Chondrocyte (in vitro differentiated cells): ENCODE measurements around the gene GSTA1. TPM values are rescaled to one million over a fixed set of nuclear protein-coding genes. Genes with fewer than 3 reads are reported as not detected.
"Not testable (repeated sequence)": the region's sequence is repeated elsewhere in the genome, so short reads cannot be mapped to it uniquely, and the experiment has no call there.

Experiments used
- DNase-seq: peaks from one replicate; pipeline ENCODE4 v3.0.0; 2021; ENCODE audit warnings: mixed read lengths, low spot score
- H3K27ac Mint-ChIP-seq: one replicate; pipeline ENCODE4 v1.8.0; 2021; ENCODE audit warnings: mild to moderate bottlenecking, moderate library complexity, mixed read lengths; ENCODE audit not compliant: unreplicated experiment
- H3K27me3 Mint-ChIP-seq: 2 replicates; pipeline ENCODE4 v1.8.0; 2021; ENCODE audit warnings: low read depth, mixed read lengths
- H3K36me3 Mint-ChIP-seq: 2 replicates; pipeline ENCODE4 v1.8.0; 2021; ENCODE audit warnings: low read depth, mixed read lengths
- H3K4me1 Mint-ChIP-seq: 2 replicates; pipeline ENCODE4 v1.8.0; 2021; ENCODE audit warnings: low read depth, mild to moderate bottlenecking, mixed read lengths
- H3K4me3 Mint-ChIP-seq: one replicate; pipeline ENCODE4 v1.8.0; 2021; ENCODE audit warnings: mild to moderate bottlenecking, moderate library complexity, mixed read lengths; ENCODE audit not compliant: unreplicated experiment
- H3K9me3 Mint-ChIP-seq: 2 replicates; pipeline ENCODE4 v1.8.0; 2021; ENCODE audit warnings: low read depth, mixed read lengths
- CTCF ChIP-seq: fragments of 200-600 bp; sonication (generic); IDR thresholded peaks from 2 replicates; pipeline ENCODE4 v1.5.0; 2021; ENCODE audit warnings: antibody characterized with exemption, mild to moderate bottlenecking, moderate library complexity
- long read RNA-seq: library from polyadenylated mRNA; stranded (forward); transcript quantifications from one replicate; pipeline ENCODE4 v2.0.0, GENCODE V29; 2021
- total RNA-seq: library from RNA; stranded (reverse); gene quantifications from 3 replicates; pipeline ENCODE4 v1.2.1, GENCODE V29; 2021

GSTA1 gene
- total RNA-seq = not detected in 3 replicates
- long read RNA-seq = 0 reads

DNA sequence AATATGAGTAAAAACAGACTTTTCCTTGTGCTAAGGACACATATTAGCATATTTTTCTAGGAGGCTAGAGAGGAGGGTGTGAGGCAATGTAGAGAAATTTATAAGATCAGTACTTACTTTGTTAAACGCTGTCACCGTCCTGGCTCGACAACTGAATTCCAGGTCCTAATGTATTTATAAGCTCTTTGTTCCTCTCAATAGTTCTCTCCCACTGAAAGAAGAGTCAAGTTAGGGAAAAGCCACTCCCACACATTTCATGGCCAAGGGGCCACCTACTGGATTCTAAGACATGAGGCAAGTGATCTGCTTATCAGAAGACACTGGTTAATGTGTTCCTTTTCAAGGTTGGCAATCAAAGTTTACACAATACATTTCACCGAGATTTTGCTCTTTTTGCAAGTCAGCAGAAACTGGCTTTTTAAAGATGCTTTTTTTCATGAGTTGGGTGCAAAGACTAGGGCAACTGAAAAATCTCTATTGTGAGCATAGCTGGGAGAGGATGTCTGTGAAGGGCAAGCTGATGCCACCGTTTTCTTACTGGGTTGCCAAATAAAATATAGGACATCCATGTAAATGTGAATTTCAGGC lies at the start of gene GSTA1:
Gene GSTA1 (minus strand): TSS at position 149 of the 588 bp plus-strand sequence. CDS start 4,549 bp downstream, outside the sequence.
- not testable (repeated sequence) for H3K9me3 Mint-ChIP-seq, H3K27ac Mint-ChIP-seq, H3K4me3 Mint-ChIP-seq, DNase-seq, H3K36me3 Mint-ChIP-seq
- Mint-ChIP-seq H3K4me1 (peaks cover 11% of the 10 kb centered on the region), H3K27me3 (peaks cover 11% of the 10 kb centered on the region)

- no peak overlapping the region for H3K27ac Mint-ChIP-seq
- no peak overlapping the region for H3K4me3 Mint-ChIP-seq
- no peak for TF ChIP-seq CTCF
Observed at GRCh38 chr6:52849137-52849536, 45.5 kb upstream of the GSTA1 start.

GRCh38 chr6:52846002-52846401 lies 42.4 kb upstream of the GSTA1 start:
- Mint-ChIP-seq H3K4me3 (no peak overlapping the region), H3K27ac (no peak overlapping the region), H3K36me3 (peaks cover 8% of the 10 kb centered on the region), H3K4me1 (no peaks in the 10 kb centered on the region), H3K27me3 (peaks cover 27% of the 10 kb centered on the region), H3K9me3 (peaks cover 13% of the 10 kb centered on the region)
- no peak for DNase-seq
- TF ChIP-seq CTCF = no peak

More at GRCh38 chr6:52849137-52849536, 45.5 kb upstream of the GSTA1 start:
- no peaks in the 10 kb centered on the region for H3K4me1 Mint-ChIP-seq
- peaks cover 49% of the 10 kb centered on the region for H3K27me3 Mint-ChIP-seq
- H3K36me3 Mint-ChIP-seq = peaks cover 10% of the 10 kb centered on the region
- H3K9me3 Mint-ChIP-seq = peaks cover 20% of the 10 kb centered on the region
- DNase-seq = no peak

DNA sequence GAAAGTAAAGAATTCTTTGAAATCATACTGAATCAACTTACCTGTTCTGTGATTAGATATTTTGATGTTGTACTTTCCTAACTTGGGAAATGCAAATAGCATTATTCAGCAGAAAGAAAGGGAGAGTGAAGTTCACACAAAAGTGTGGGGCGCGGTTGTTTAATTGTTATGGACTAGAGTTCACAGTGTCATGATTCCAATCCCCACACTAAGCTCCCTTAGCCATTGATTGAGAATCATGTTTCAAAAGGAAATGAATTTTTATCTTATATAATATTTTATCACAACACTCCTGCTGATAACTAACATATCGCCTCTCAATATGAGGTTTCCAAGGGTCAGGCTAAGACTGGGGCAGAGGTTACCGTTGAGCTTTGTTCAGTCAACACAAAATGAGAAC lies 40.0 kb upstream of the GSTA1 start:
- peaks cover 14% of the 10 kb centered on the region for H3K27me3 Mint-ChIP-seq
- TF ChIP-seq CTCF = no peak
- peaks cover 3% of the 10 kb centered on the region for H3K4me1 Mint-ChIP-seq
- no peak overlapping the region for H3K4me3 Mint-ChIP-seq
- no peak overlapping the region for H3K27ac Mint-ChIP-seq
- H3K36me3 Mint-ChIP-seq = peaks cover 5% of the 10 kb centered on the region
- no peak for DNase-seq
- H3K9me3 Mint-ChIP-seq = peaks cover 7% of the 10 kb centered on the region

- TF ChIP-seq CTCF = no peak
Observed at GRCh38 chr6:52840763-52841585, 37.4 kb upstream of the GSTA1 start, which contains the start of gene GSTA5. TSS of gene GSTA5 (minus strand) at chr6:52840813.

More at GRCh38 chr6:52840763-52841585, 37.4 kb upstream of the GSTA1 start, which contains the start of gene GSTA5:
- Mint-ChIP-seq H3K27me3 (peaks cover 22% of the 10 kb centered on the region), H3K4me1 (peaks cover 3% of the 10 kb centered on the region), H3K36me3 (no peaks in the 10 kb centered on the region), H3K27ac (no peak within 1 kb of the TSS), H3K4me3 (no peak within 1 kb of the TSS), H3K9me3 (no peaks in the 10 kb centered on the region)
- DNase-seq = no peak
